Peyer's patch (tissue), 4 donors: ENCODE data around the gene RPS15A.
"Not testable (repeated sequence)": the region's sequence is repeated elsewhere in the genome, so short reads cannot be mapped to it uniquely, and the experiment has no call there.

Experiments
- CTCF ChIP-seq, 6 experiments: fragments of 450-650 bp in 4 of 6; fragments of 200-600 bp in 2 of 6; sonication (generic) in 1 of 6; IDR thresholded peaks; one replicate each; pipeline ENCODE4 v1.5.1; 2017 to 2019; ENCODE audit warnings: antibody characterized with exemption in 6 of 6, mild to moderate bottlenecking in 3 of 6, moderate library complexity in 1 of 6
- POLR2A ChIP-seq, 2 donors: fragments of 450-650 bp; IDR thresholded peaks; one replicate each; pipeline ENCODE4 v1.5.1; 2017; ENCODE audit warnings: antibody characterized with exemption in 2 of 2, mild to moderate bottlenecking in 2 of 2, moderate library complexity in 2 of 2

DNA sequence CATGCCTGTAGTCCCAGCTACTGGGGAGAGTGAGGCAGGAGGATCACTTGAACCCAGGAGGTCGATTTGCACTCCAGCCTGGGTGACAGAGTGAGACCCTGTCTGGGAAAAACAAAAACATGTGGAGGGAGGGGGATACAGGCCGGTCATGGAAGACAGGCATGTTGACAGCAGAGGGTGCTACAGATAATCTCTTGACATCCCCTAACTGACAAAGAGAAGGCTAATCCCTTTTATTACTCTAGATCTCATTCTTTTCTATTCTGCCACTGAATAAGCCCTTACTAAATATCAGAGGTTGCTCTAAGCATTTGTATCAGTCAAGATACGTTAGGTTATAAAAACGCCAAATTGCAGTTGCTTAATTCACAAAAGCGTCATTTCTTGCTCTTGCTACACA lies 13.8 kb downstream of the RPS15A start:
- TF ChIP-seq CTCF, POLR2A (IDR thresholded peaks at IDR 0.05): not testable (repeated sequence)
